GM23338 (cell line): ENCODE results near the gene COPB2. TPM values are rescaled to one million over a fixed set of nuclear protein-coding genes. Genes with fewer than 3 reads are reported as not detected.

Source experiments
- ATAC-seq: fragments of 200-7000 bp; cut with Tn5 transposase; 3 replicates; pipeline ENCODE4 v1.9.1; 2020
- DNase-seq: peaks from one replicate; pipeline ENCODE4 v3.0.0-alpha.2; 2015; ENCODE audit warnings: low spot score
- H2AFZ ChIP-seq: fragments of 200-600 bp; sonication (generic); 2 replicates; pipeline ENCODE4 v1.8.0; 2016; ENCODE audit warnings: antibody characterized with exemption, mild to moderate bottlenecking, moderate library complexity
- H3F3A ChIP-seq: fragments of 200-600 bp; sonication (generic); replicated peaks from 2 replicates; pipeline ENCODE4 v1.8.0; 2017; ENCODE audit warnings: antibody characterized with exemption, mixed run types, low read depth
- H3K27ac ChIP-seq: fragments of 200-600 bp; sonication (generic); 2 replicates; pipeline ENCODE4 v1.6.1; 2016; ENCODE audit warnings: low read depth
- H3K27me3 ChIP-seq: fragments of 200-600 bp; sonication (generic); 2 replicates; pipeline ENCODE4 v1.8.0; 2016; ENCODE audit warnings: mild to moderate bottlenecking, mixed run types, moderate library complexity; ENCODE audit not compliant: insufficient read depth
- H3K36me3 ChIP-seq: fragments of 200-600 bp; sonication (generic); 2 replicates; pipeline ENCODE4 v1.8.0; 2016; ENCODE audit warnings: mild to moderate bottlenecking; ENCODE audit not compliant: insufficient read depth
- H3K4me1 ChIP-seq: fragments of 200-600 bp; sonication (generic); 2 replicates; pipeline ENCODE4 v1.8.0; 2016; ENCODE audit warnings: mild to moderate bottlenecking, moderate library complexity; ENCODE audit not compliant: insufficient read depth
- H3K4me2 ChIP-seq: fragments of 200-600 bp; sonication (generic); 2 replicates; pipeline ENCODE4 v1.7.1; 2017; ENCODE audit warnings: mixed run types
- H3K4me3 ChIP-seq: fragments of 200-600 bp; sonication (generic); 2 replicates; pipeline ENCODE4 v1.6.1; 2016; ENCODE audit warnings: mixed run types
- H3K79me2 ChIP-seq: fragments of 200-600 bp; sonication (generic); replicated peaks from 2 replicates; pipeline ENCODE4 v1.8.0; 2017; ENCODE audit warnings: mild to moderate bottlenecking; ENCODE audit not compliant: insufficient read depth
- H3K9me2 ChIP-seq: fragments of 200-600 bp; sonication (generic); 2 replicates; pipeline ENCODE4 v1.8.0; 2017; ENCODE audit not compliant: insufficient read depth
- H4K20me1 ChIP-seq: fragments of 200-600 bp; sonication (generic); replicated peaks from 2 replicates; pipeline ENCODE4 v1.8.0; 2017; ENCODE audit warnings: mild to moderate bottlenecking; ENCODE audit not compliant: insufficient read depth
- H3K27ac Mint-ChIP-seq: 2 replicates; pipeline ENCODE4 v1.8.0; 2020; ENCODE audit warnings: inconsistent platforms, mild to moderate bottlenecking, moderate library complexity, mixed read lengths
- H3K27me3 Mint-ChIP-seq: 3 replicates; pipeline ENCODE4 v1.8.0; 2022; ENCODE audit warnings: low read depth, mild to moderate bottlenecking, moderate library complexity, mixed read lengths, inconsistent platforms; ENCODE audit not compliant: insufficient read depth, poor library complexity
- H3K36me3 Mint-ChIP-seq: 3 replicates; pipeline ENCODE4 v1.8.0; 2021; ENCODE audit warnings: low read depth, mild to moderate bottlenecking, inconsistent platforms, moderate library complexity, mixed read lengths
- H3K4me1 Mint-ChIP-seq: 3 replicates; pipeline ENCODE4 v1.8.0; 2020; ENCODE audit warnings: mild to moderate bottlenecking, inconsistent platforms, mixed read lengths
- H3K4me3 Mint-ChIP-seq: 3 replicates; pipeline ENCODE4 v1.8.0; 2021; ENCODE audit warnings: moderate library complexity, mild to moderate bottlenecking, inconsistent platforms, mixed read lengths
- H3K9me3 Mint-ChIP-seq: 3 replicates; pipeline ENCODE4 v1.8.0; 2020; ENCODE audit warnings: moderate library complexity, mild to moderate bottlenecking, inconsistent platforms, mixed read lengths
- CREB1 ChIP-seq: fragments of 250-450 bp; sonication (Bioruptor Pico); IDR thresholded peaks from 2 replicates; pipeline ENCODE4 v1.5.0; 2020; ENCODE audit warnings: low read depth, mild to moderate bottlenecking, moderate library complexity
- EZH2 ChIP-seq: fragments of 200-600 bp; sonication (generic); IDR thresholded peaks from one replicate; pipeline ENCODE4 v1.8.0; 2017; ENCODE audit warnings: antibody characterized with exemption, mild to moderate bottlenecking, low read depth; ENCODE audit not compliant: unreplicated experiment
- EZH2phosphoT487 ChIP-seq: fragments of 200-600 bp; sonication (generic); IDR thresholded peaks from one replicate; pipeline ENCODE4 v1.8.1; 2018; ENCODE audit warnings: antibody characterized with exemption; ENCODE audit not compliant: unreplicated experiment
- JUNB ChIP-seq: IDR thresholded peaks from one replicate; pipeline ENCODE4 v1.6.1; 2016; ENCODE audit warnings: antibody characterized with exemption; ENCODE audit not compliant: unreplicated experiment
- NANOG ChIP-seq: IDR thresholded peaks from 2 replicates; pipeline ENCODE4 v1.6.1; 2016; ENCODE audit warnings: antibody characterized with exemption, borderline replicate concordance
- POLR2AphosphoS5 ChIP-seq: IDR thresholded peaks from 2 replicates; pipeline ENCODE4 v1.6.1; 2016; ENCODE audit warnings: antibody characterized with exemption, low read depth
- STAT1 ChIP-seq: IDR thresholded peaks from one replicate; pipeline ENCODE4 v1.6.1; 2016; ENCODE audit warnings: antibody characterized with exemption; ENCODE audit not compliant: unreplicated experiment
- ZNF114 ChIP-seq: fragments of 250-450 bp; sonication (Bioruptor Pico); IDR thresholded peaks from 2 replicates; pipeline ENCODE4 v1.5.0; 2020; ENCODE audit warnings: mild to moderate bottlenecking, moderate library complexity
- polyA plus RNA-seq: library from polyadenylated mRNA; unstranded; fragments of >200 nt; fragmentation: Nextera tagmentation; extraction: Ambion mirVana; gene quantifications from 2 replicates; pipeline ENCODE4 v1.2.1, GENCODE V29; 2016
- total RNA-seq: library from RNA; depleted of rRNA; stranded (reverse); fragments of >200 nt; shearing (Covaris generic); gene quantifications from 2 replicates; pipeline ENCODE4 v1.2.3, GENCODE V29; 2014
- TF ChIP-seq, protein P1 (sequence below): fragments of 250-450 bp; sonication (Bioruptor Pico); IDR thresholded peaks from 2 replicates; pipeline ENCODE4 v1.5.0; 2020; ENCODE audit warnings: mild to moderate bottlenecking, moderate library complexity
- TF ChIP-seq, protein P2 (sequence below): IDR thresholded peaks from one replicate; pipeline ENCODE4 v1.6.1; 2018; ENCODE audit warnings: antibody characterized with exemption; ENCODE audit not compliant: unreplicated experiment
- TF ChIP-seq, protein P3 (sequence below): IDR thresholded peaks from 2 replicates; pipeline ENCODE4 v1.6.1; 2016; ENCODE audit warnings: antibody characterized with exemption
- TF ChIP-seq, protein P4 (sequence below), 2 experiments: fragments of 200-600 bp in 1 of 2; sonication (generic) in 1 of 2; conservative IDR thresholded peaks; 2 replicates each; pipeline versions ENCODE4 v1.5.1 to v1.6.1; 2016 to 2017; ENCODE audit warnings: antibody characterized with exemption in 2 of 2, low read depth in 2 of 2, mild to moderate bottlenecking in 2 of 2, moderate library complexity in 1 of 2

The COPB2 gene
- total and polyA plus RNA-seq, 2 experiments from 2014 or later: 48.2 to 89.1 TPM

DNA sequence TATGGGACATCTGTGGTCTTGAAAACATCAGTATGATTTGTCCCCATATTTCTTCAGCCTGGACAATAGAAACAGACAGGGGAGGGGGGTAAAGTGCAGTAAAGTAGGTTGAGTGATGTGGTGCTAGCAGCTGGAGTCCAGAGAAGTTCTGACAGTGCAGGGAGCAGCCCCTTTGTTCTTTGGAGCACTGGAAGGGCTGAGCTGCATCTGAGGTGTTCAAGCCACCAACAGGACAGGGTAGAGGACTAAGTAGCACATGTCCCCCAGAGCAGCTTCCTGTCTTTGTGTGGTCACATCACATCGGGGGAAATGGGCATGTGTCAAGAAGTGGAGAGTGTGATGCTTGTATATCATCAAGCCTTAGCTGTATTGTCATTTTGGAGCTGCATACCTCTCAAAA is 33.6 kb downstream of the COPB2 start (continued):
- TF ChIP-seq, protein P1, sequence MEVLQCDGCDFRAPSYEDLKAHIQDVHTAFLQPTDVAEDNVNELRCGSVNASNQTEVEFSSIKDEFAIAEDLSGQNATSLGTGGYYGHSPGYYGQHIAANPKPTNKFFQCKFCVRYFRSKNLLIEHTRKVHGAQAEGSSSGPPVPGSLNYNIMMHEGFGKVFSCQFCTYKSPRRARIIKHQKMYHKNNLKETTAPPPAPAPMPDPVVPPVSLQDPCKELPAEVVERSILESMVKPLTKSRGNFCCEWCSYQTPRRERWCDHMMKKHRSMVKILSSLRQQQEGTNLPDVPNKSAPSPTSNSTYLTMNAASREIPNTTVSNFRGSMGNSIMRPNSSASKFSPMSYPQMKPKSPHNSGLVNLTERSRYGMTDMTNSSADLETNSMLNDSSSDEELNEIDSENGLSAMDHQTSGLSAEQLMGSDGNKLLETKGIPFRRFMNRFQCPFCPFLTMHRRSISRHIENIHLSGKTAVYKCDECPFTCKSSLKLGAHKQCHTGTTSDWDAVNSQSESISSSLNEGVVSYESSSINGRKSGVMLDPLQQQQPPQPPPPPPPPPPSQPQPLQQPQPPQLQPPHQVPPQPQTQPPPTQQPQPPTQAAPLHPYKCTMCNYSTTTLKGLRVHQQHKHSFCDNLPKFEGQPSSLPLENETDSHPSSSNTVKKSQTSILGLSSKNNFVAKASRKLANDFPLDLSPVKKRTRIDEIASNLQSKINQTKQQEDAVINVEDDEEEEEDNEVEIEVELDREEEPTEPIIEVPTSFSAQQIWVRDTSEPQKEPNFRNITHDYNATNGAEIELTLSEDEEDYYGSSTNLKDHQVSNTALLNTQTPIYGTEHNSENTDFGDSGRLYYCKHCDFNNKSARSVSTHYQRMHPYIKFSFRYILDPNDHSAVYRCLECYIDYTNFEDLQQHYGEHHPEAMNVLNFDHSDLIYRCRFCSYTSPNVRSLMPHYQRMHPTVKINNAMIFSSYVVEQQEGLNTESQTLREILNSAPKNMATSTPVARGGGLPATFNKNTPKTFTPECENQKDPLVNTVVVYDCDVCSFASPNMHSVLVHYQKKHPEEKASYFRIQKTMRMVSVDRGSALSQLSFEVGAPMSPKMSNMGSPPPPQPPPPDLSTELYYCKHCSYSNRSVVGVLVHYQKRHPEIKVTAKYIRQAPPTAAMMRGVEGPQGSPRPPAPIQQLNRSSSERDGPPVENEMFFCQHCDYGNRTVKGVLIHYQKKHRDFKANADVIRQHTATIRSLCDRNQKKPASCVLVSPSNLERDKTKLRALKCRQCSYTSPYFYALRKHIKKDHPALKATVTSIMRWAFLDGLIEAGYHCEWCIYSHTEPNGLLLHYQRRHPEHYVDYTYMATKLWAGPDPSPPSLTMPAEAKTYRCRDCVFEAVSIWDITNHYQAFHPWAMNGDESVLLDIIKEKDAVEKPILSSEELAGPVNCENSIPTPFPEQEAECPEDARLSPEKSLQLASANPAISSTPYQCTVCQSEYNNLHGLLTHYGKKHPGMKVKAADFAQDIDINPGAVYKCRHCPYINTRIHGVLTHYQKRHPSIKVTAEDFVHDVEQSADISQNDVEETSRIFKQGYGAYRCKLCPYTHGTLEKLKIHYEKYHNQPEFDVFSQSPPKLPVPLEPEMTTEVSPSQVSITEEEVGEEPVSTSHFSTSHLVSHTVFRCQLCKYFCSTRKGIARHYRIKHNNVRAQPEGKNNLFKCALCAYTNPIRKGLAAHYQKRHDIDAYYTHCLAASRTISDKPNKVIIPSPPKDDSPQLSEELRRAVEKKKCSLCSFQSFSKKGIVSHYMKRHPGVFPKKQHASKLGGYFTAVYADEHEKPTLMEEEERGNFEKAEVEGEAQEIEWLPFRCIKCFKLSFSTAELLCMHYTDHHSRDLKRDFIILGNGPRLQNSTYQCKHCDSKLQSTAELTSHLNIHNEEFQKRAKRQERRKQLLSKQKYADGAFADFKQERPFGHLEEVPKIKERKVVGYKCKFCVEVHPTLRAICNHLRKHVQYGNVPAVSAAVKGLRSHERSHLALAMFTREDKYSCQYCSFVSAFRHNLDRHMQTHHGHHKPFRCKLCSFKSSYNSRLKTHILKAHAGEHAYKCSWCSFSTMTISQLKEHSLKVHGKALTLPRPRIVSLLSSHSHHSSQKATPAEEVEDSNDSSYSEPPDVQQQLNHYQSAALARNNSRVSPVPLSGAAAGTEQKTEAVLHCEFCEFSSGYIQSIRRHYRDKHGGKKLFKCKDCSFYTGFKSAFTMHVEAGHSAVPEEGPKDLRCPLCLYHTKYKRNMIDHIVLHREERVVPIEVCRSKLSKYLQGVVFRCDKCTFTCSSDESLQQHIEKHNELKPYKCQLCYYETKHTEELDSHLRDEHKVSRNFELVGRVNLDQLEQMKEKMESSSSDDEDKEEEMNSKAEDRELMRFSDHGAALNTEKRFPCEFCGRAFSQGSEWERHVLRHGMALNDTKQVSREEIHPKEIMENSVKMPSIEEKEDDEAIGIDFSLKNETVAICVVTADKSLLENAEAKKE (CRISPR knock-in tag): no peak
- no peak for TF ChIP-seq EZH2phosphoT487
- TF ChIP-seq JUNB: no peak

DNA sequence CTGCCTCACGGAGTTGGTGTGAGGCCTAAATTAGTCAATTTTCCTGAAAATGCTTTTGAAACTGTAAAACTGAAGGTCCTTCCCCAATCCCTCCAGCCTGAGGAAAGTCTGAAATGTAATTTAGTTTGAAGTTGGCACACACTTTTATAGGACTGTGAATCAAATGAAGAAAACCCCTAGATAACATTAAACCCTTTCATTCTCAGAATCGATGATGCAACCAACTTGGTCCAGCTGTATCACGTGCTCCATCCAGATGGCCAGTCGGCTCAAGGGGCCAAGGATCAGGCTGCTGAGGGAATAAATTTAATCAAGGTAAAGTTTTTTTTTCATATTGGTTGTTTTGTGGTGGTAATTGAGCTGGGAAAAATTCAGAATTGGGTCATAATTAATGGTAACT is 34.0 kb downstream of the COPB2 start:
- Mint-ChIP-seq H3K4me3 (no peak overlapping the region), H3K27ac (no peak overlapping the region), H3K4me1 (no peaks in the 10 kb centered on the region), H3K36me3 (peaks cover 69% of the 10 kb centered on the region), H3K27me3 (peaks cover 3% of the 10 kb centered on the region), H3K9me3 (no peaks in the 10 kb centered on the region)
- DNase-seq (no peak), ATAC-seq (no peak)
- Histone ChIP-seq H2AFZ (no peak overlapping the region), H3K27me3 (no peaks in the 10 kb centered on the region), H3K9me2 (no peaks in the 10 kb centered on the region), H3K4me1 (no peaks in the 10 kb centered on the region), H3K79me2 (no peaks in the 10 kb centered on the region), H3K4me3 (no peak overlapping the region), H3K4me2 (no peak overlapping the region), H3K36me3 (peaks cover 33% of the 10 kb centered on the region), H3K27ac (no peak overlapping the region), H4K20me1 (no peaks in the 10 kb centered on the region; the same call in none of the 2 replicates), H3F3A (no peaks in the 10 kb centered on the region)
- TF ChIP-seq ZNF114 (no peak), POLR2AphosphoS5 (no peak), NANOG (no peak), EZH2phosphoT487 (no peak), CREB1 (CRISPR knock-in tag) (no peak), EZH2 (no peak), STAT1 (no peak)
- TF ChIP-seq, protein P2, sequence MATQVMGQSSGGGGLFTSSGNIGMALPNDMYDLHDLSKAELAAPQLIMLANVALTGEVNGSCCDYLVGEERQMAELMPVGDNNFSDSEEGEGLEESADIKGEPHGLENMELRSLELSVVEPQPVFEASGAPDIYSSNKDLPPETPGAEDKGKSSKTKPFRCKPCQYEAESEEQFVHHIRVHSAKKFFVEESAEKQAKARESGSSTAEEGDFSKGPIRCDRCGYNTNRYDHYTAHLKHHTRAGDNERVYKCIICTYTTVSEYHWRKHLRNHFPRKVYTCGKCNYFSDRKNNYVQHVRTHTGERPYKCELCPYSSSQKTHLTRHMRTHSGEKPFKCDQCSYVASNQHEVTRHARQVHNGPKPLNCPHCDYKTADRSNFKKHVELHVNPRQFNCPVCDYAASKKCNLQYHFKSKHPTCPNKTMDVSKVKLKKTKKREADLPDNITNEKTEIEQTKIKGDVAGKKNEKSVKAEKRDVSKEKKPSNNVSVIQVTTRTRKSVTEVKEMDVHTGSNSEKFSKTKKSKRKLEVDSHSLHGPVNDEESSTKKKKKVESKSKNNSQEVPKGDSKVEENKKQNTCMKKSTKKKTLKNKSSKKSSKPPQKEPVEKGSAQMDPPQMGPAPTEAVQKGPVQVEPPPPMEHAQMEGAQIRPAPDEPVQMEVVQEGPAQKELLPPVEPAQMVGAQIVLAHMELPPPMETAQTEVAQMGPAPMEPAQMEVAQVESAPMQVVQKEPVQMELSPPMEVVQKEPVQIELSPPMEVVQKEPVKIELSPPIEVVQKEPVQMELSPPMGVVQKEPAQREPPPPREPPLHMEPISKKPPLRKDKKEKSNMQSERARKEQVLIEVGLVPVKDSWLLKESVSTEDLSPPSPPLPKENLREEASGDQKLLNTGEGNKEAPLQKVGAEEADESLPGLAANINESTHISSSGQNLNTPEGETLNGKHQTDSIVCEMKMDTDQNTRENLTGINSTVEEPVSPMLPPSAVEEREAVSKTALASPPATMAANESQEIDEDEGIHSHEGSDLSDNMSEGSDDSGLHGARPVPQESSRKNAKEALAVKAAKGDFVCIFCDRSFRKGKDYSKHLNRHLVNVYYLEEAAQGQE: no peak
- TF ChIP-seq, protein P3, sequence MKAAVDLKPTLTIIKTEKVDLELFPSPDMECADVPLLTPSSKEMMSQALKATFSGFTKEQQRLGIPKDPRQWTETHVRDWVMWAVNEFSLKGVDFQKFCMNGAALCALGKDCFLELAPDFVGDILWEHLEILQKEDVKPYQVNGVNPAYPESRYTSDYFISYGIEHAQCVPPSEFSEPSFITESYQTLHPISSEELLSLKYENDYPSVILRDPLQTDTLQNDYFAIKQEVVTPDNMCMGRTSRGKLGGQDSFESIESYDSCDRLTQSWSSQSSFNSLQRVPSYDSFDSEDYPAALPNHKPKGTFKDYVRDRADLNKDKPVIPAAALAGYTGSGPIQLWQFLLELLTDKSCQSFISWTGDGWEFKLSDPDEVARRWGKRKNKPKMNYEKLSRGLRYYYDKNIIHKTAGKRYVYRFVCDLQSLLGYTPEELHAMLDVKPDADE: no peak
- TF ChIP-seq, protein P4, sequence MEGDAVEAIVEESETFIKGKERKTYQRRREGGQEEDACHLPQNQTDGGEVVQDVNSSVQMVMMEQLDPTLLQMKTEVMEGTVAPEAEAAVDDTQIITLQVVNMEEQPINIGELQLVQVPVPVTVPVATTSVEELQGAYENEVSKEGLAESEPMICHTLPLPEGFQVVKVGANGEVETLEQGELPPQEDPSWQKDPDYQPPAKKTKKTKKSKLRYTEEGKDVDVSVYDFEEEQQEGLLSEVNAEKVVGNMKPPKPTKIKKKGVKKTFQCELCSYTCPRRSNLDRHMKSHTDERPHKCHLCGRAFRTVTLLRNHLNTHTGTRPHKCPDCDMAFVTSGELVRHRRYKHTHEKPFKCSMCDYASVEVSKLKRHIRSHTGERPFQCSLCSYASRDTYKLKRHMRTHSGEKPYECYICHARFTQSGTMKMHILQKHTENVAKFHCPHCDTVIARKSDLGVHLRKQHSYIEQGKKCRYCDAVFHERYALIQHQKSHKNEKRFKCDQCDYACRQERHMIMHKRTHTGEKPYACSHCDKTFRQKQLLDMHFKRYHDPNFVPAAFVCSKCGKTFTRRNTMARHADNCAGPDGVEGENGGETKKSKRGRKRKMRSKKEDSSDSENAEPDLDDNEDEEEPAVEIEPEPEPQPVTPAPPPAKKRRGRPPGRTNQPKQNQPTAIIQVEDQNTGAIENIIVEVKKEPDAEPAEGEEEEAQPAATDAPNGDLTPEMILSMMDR (conservative IDR thresholded peaks at IDR 0.05; ENCODE audit: low read depth in 2 of 2): no peak
